Measurements from ENCODE around the gene ADCYAP1R1. TPM values are rescaled to one million over a fixed set of nuclear protein-coding genes. Genes with fewer than 3 reads are reported as not detected.

The ADCYAP1R1 gene
- total RNA-seq, 1 donor from 2014 or later: 12.0 TPM

GRCh38 chr7:31070991-31071644 lies 19.0 kb downstream of the ADCYAP1R1 start:
- TF ChIP-seq POLR2A (IDR thresholded peaks at IDR 0.05): no peak
- TF ChIP-seq POLR2AphosphoS5 (IDR thresholded peaks at IDR 0.05; ENCODE audit: insufficient read depth in 1 of 2, low read depth in 1 of 2): no peak
- TF ChIP-seq CTCF (IDR thresholded peaks at IDR 0.05): no peak
- H3K36me3 ChIP-seq: no peaks in the 10 kb centered on the region
- no peaks in the 10 kb centered on the region for H3K27me3 ChIP-seq
- no peaks in the 10 kb centered on the region for H3K9me3 ChIP-seq
- peaks cover 12% of the 10 kb centered on the region for H3K4me1 ChIP-seq
- H3K27ac ChIP-seq: no peak overlapping the region
- intact Hi-C loops (cut with DNase I): no loop called here
- no peak overlapping the region for H3K4me3 ChIP-seq
- DNase-seq (ENCODE audit: extremely low spot score in 2 of 2): no peak

- H3K36me3 ChIP-seq: no peaks in the 10 kb centered on the region
- no peak for DNase-seq (ENCODE audit: extremely low spot score in 2 of 2)
- H3K4me1 ChIP-seq: peaks cover 12% of the 10 kb centered on the region
- no peaks in the 10 kb centered on the region for H3K9me3 ChIP-seq
- TF ChIP-seq CTCF (IDR thresholded peaks at IDR 0.05): no peak
- TF ChIP-seq POLR2AphosphoS5 (IDR thresholded peaks at IDR 0.05; ENCODE audit: insufficient read depth in 1 of 2, low read depth in 1 of 2): no peak
- TF ChIP-seq POLR2A (IDR thresholded peaks at IDR 0.05): no peak
- H3K27me3 ChIP-seq: no peaks in the 10 kb centered on the region
- no peak overlapping the region for H3K4me3 ChIP-seq
- no peak overlapping the region for H3K27ac ChIP-seq
- intact Hi-C loops (cut with DNase I): no loop called here
These were observed 19.5 kb downstream of the ADCYAP1R1 start for GRCh38 chr7:31071645-31072029.

- Histone ChIP-seq H3K27me3 (no peaks in the 10 kb centered on the region), H3K36me3 (no peaks in the 10 kb centered on the region), H3K9me3 (no peaks in the 10 kb centered on the region), H3K4me1 (peaks cover 12% of the 10 kb centered on the region), H3K27ac (no peak overlapping the region), H3K4me3 (no peak overlapping the region)
- TF ChIP-seq CTCF (IDR thresholded peaks at IDR 0.05): no peak
- TF ChIP-seq POLR2A (IDR thresholded peaks at IDR 0.05): no peak
- TF ChIP-seq POLR2AphosphoS5 (IDR thresholded peaks at IDR 0.05; ENCODE audit: insufficient read depth in 1 of 2, low read depth in 1 of 2): no peak
- no peak for DNase-seq (ENCODE audit: extremely low spot score in 2 of 2)
- intact Hi-C loops (cut with DNase I): no loop called here
These were observed 21.4 kb downstream of the ADCYAP1R1 start for GRCh38 chr7:31073326-31074119.

DNA sequence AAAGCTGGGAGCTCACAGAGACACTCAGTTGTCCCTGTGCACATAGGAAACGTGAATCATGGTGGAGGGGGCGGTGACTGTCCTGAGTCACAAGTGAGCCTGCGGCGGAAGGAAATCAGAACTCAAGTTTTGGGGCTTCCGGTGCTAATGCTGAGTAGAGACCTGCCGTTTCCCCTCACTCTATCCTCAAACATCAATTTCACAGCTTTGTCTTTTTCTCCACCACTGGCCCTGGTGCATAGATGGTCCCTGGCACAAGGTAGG lies 21.9 kb downstream of the ADCYAP1R1 start:
- no peak overlapping the region for H3K4me3 ChIP-seq
- peaks cover 12% of the 10 kb centered on the region for H3K4me1 ChIP-seq
- H3K36me3 ChIP-seq: no peaks in the 10 kb centered on the region
- TF ChIP-seq CTCF (IDR thresholded peaks at IDR 0.05): no peak
- H3K9me3 ChIP-seq: no peaks in the 10 kb centered on the region
- no peaks in the 10 kb centered on the region for H3K27me3 ChIP-seq
- no peak overlapping the region for H3K27ac ChIP-seq
- DNase-seq (ENCODE audit: extremely low spot score in 2 of 2): no peak
- intact Hi-C loops (cut with DNase I): no loop called here

- Histone ChIP-seq H3K27me3 (no peaks in the 10 kb centered on the region), H3K36me3 (no peaks in the 10 kb centered on the region), H3K9me3 (no peaks in the 10 kb centered on the region), H3K4me1 (peaks cover 12% of the 10 kb centered on the region), H3K27ac (peak overlapping the region; percentile 44), H3K4me3 (no peak overlapping the region)
- no peak for TF ChIP-seq POLR2A (IDR thresholded peaks at IDR 0.05)
- peak in 1 of 2 donors; percentile 74 for TF ChIP-seq POLR2AphosphoS5 (IDR thresholded peaks at IDR 0.05; ENCODE audit: insufficient read depth in 1 of 2, low read depth in 1 of 2)
- DNase-seq (ENCODE audit: extremely low spot score in 2 of 2): no peak
- intact Hi-C loops (cut with DNase I): no loop called here
These were observed 22.4 kb downstream of the ADCYAP1R1 start for GRCh38 chr7:31074403-31075085.
